Measurements from ENCODE around the gene MSI2.

Gene MSI2

GRCh38 chr17:57588086-57588485 is 331.8 kb downstream of the MSI2 start:
- no peaks in the 10 kb centered on the region for H3K36me3 ChIP-seq (ENCODE audit: low read length)
- H3K9me2 ChIP-seq (replicated peaks; ENCODE audit: insufficient read depth, low read length) = no peaks in the 10 kb centered on the region
- H3K4me2 ChIP-seq (ENCODE audit: low read depth, low read length, poor library complexity, severe bottlenecking) = no peak overlapping the region
- H3K4me3 ChIP-seq (ENCODE audit: insufficient read depth, low read length, poor library complexity, severe bottlenecking) = no peak overlapping the region
- no peaks in the 10 kb centered on the region for H3F3A ChIP-seq (ENCODE audit: insufficient read depth)
- H2AFZ ChIP-seq (ENCODE audit: low read depth, low read length, severe bottlenecking) = no peak overlapping the region
- H3K9me3 ChIP-seq (ENCODE audit: insufficient read depth, low read length) = no peaks in the 10 kb centered on the region
- no peak for TF ChIP-seq CTCF (IDR thresholded peaks at IDR 0.05; ENCODE audit: insufficient read depth, low read length, poor library complexity, severe bottlenecking)
- no peak for TF ChIP-seq EZH2phosphoT487 (conservative IDR thresholded peaks at IDR 0.05; ENCODE audit: low read length)
- no peaks in the 10 kb centered on the region for H4K20me1 ChIP-seq (ENCODE audit: low read depth, low read length)
- no peaks in the 10 kb centered on the region for H3K27me3 ChIP-seq (ENCODE audit: low read length)
- no peak overlapping the region for H3K27ac ChIP-seq (ENCODE audit: low read depth, low read length)
- 0 out of 2 replicates have a peak, but pooled peaks cover under 1% of the 10 kb centered on the region for H3K79me2 ChIP-seq (ENCODE audit: insufficient read depth, low read length)
- H3K9ac ChIP-seq (ENCODE audit: low read length) = no peak overlapping the region

GRCh38 chr17:57589151-57590034 is 333.1 kb downstream of the MSI2 start:
- no peaks in the 10 kb centered on the region for H3K36me3 ChIP-seq (ENCODE audit: low read length)
- H3F3A ChIP-seq (ENCODE audit: insufficient read depth) = no peaks in the 10 kb centered on the region
- no peak overlapping the region for H3K4me2 ChIP-seq (ENCODE audit: low read depth, low read length, poor library complexity, severe bottlenecking)
- H3K9me2 ChIP-seq (replicated peaks; ENCODE audit: insufficient read depth, low read length) = no peaks in the 10 kb centered on the region
- H3K27ac ChIP-seq (ENCODE audit: low read depth, low read length) = no peak overlapping the region
- H3K9ac ChIP-seq (ENCODE audit: low read length) = no peak overlapping the region
- no peak for TF ChIP-seq EZH2phosphoT487 (conservative IDR thresholded peaks at IDR 0.05; ENCODE audit: low read length)
- TF ChIP-seq CTCF (IDR thresholded peaks at IDR 0.05; ENCODE audit: insufficient read depth, low read length, poor library complexity, severe bottlenecking) = no peak
- no peaks in the 10 kb centered on the region for H3K9me3 ChIP-seq (ENCODE audit: insufficient read depth, low read length)
- H3K4me3 ChIP-seq (ENCODE audit: insufficient read depth, low read length, poor library complexity, severe bottlenecking) = no peak overlapping the region
- H3K27me3 ChIP-seq (ENCODE audit: low read length) = no peaks in the 10 kb centered on the region
- no peaks in the 10 kb centered on the region for H3K79me2 ChIP-seq (ENCODE audit: insufficient read depth, low read length)
- no peaks in the 10 kb centered on the region for H4K20me1 ChIP-seq (ENCODE audit: low read depth, low read length)
- H2AFZ ChIP-seq (ENCODE audit: low read depth, low read length, severe bottlenecking) = no peak overlapping the region

- H3K27ac ChIP-seq (ENCODE audit: low read depth, low read length) = no peak overlapping the region
- no peak overlapping the region for H3K4me3 ChIP-seq (ENCODE audit: insufficient read depth, low read length, poor library complexity, severe bottlenecking)
- H3K79me2 ChIP-seq (ENCODE audit: insufficient read depth, low read length) = no peaks in the 10 kb centered on the region
- H3K27me3 ChIP-seq (ENCODE audit: low read length) = no peaks in the 10 kb centered on the region
- H2AFZ ChIP-seq (ENCODE audit: low read depth, low read length, severe bottlenecking) = no peak overlapping the region
- no peaks in the 10 kb centered on the region for H3K9me3 ChIP-seq (ENCODE audit: insufficient read depth, low read length)
- no peak overlapping the region for H3K4me2 ChIP-seq (ENCODE audit: low read depth, low read length, poor library complexity, severe bottlenecking)
- H4K20me1 ChIP-seq (ENCODE audit: low read depth, low read length) = no peaks in the 10 kb centered on the region
- H3K9ac ChIP-seq (ENCODE audit: low read length) = no peak overlapping the region
- H3K9me2 ChIP-seq (replicated peaks; ENCODE audit: insufficient read depth, low read length) = no peaks in the 10 kb centered on the region
- no peaks in the 10 kb centered on the region for H3F3A ChIP-seq (ENCODE audit: insufficient read depth)
- no peak for TF ChIP-seq EZH2phosphoT487 (conservative IDR thresholded peaks at IDR 0.05; ENCODE audit: low read length)
- no peak for TF ChIP-seq CTCF (IDR thresholded peaks at IDR 0.05; ENCODE audit: insufficient read depth, low read length, poor library complexity, severe bottlenecking)
- no peaks in the 10 kb centered on the region for H3K36me3 ChIP-seq (ENCODE audit: low read length)
These were observed 337.6 kb downstream of the MSI2 start for GRCh38 chr17:57593739-57594462.

Measured in SU-DHL-6 (cell line).